NCI-H2227 (cell line): ENCODE measurements around the gene PDS5A.
"Not testable (repeated sequence)": the region's sequence is repeated elsewhere in the genome, so short reads cannot be mapped to it uniquely, and the experiment has no call there.

Experiments used
- DNase-seq: peaks from one replicate; lab custom pipeline; 2025; ENCODE audit not compliant: unreplicated experiment; lab: John Stamatoyannopoulos, UW

The PDS5A gene

GRCh38 chr4:39970671-39971640 lies 6.8 kb downstream of the PDS5A start:
- DNase-seq: no peak

DNA sequence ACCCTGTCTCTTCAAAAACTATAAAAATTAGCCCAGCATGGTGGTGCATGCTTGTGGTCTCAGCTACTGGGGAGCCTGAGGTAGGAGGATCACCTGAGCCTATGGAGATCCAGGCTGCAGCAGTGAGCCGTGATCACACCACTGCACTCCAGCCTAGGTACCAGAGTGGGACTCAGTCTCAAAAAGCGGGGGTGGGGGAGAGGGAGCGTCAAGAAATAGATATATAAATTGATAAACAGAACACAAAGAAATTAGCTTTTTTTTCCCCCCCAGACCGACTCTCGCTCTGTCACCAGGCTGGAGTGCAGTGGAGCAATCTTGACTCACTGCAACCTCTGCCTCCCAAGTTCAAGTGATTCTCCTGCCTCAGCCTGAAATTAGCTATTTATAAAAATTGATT lies 14.1 kb downstream of the PDS5A start:
- no peak for DNase-seq

GRCh38 chr4:39961311-39961877 lies 16.3 kb downstream of the PDS5A start:
- DNase-seq: no peak

DNA sequence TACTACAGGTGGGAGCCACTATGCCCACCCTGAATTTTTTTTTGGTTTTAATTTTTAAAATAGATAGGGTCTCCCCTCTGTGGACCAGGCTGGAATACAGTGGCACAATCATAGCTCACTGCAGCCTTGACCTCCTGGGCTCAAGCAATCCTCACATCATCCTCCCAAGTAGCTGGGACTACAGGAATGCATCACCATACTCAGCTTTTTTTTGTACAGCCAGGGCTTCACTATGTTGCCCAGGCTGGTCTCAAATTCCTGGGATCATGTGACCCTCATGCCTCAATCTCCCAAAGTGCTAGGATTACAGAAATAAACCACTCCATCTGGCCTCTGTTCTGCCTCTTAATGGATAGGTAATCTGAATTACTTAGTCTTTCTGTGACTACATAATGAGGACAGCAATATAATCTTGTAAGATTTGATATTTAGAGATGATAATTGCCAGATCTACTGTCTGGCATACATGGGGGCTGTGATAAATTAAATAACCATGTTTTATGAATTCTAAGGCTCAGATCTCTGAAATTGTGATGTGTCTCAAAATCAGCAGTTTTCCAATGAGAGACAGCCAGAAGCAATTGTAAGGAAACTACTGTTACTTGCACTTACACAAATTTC lies 26.7 kb downstream of the PDS5A start:
- no peak for DNase-seq

GRCh38 chr4:39947963-39948362 lies 29.7 kb downstream of the PDS5A start:
- no peak for DNase-seq

- DNase-seq: no peak
Observed at GRCh38 chr4:39947417-39947816, 30.3 kb downstream of the PDS5A start.

DNA sequence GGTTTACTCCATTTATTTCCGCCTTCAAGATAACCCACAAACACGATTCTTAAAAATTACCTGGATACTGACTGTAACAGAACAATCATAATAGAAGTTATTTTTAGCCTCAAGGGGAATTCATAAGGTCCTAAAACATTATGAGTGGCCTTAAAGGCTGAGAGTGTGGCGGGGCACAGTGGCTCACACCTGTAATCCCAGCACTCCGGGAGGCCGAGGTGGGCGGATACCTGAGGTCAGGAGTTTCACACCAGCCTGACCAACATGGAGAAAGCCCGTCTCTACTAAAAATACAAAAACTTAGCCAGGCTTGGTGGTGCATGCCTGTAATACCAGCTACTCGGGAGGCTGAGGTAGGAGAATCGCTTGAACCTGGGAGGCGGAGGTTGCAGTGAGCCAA lies 33.5 kb downstream of the PDS5A start:
- not testable (repeated sequence) for DNase-seq

GRCh38 chr4:39942507-39942906 lies 35.2 kb downstream of the PDS5A start:
- DNase-seq: no peak

DNA sequence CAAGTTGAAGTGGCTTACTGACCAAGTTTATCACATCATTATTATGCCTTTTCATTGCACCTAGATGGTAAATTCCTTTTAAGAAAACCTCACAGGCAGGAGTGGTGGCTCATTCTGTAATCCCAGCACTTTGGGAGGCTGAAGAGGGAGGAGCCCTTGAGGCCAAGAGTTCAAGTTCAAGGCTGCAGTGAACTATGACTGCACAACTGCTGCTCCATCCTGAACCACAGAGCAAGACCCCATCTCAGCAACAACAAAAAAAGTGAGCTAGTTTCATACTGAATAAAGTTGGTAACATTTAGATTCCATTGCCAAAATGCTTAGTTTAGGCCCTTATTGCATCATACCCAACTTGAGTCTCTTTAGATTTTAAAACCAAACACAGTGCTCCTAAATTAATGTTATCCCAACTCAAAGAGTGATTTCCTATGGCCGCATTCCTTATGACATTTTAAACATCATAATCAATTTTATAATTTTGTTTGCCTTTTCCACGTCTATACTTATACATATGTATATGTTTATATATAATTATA lies 36.0 kb downstream of the PDS5A start:
- no peak for DNase-seq

- DNase-seq: no peak
Observed at GRCh38 chr4:39937683-39938268, 39.9 kb downstream of the PDS5A start.

DNA sequence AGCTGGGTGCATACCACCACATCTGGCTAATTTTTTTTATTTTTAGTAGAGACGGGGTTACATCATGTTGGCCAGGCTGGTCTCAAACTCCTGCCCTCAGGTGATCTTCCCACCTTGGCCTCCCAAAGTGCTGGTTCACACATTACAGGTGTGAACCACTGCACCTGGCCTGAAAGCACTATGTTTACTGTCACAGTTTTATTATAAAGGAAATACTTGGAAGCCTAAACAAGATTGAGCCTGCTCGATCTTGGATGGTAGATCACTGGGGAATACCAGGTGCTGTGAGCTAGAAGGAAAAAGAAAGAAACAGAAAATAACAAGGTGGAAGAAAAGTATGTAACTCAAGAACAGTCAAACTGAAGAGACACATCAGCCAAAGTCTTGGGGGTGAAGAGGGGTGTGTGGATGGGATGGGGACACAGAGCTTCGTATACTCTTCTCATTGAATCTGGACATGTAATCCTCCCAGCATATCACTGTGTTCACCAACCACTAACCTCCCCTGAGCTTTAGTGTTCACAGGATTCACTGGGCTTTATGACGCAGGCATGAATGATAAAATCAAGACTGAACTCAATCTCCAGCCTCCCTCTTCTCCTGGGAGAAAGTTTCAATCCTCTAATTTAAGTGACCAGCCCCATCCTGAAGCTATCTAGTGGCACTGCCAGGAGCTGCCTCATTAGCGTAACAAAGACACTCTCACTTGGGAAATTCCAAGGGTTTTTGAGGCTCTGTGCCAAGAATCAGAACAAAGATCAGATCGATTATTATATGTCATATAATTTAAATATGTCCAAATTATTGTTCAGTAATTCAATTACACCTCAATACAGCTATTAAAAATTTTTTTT lies 40.9 kb downstream of the PDS5A start:
- no peak for DNase-seq

- DNase-seq: no peak
Observed at GRCh38 chr4:39933671-39934590, 43.8 kb downstream of the PDS5A start.

GRCh38 chr4:39932776-39933402 lies 44.8 kb downstream of the PDS5A start:
- no peak for DNase-seq

DNA sequence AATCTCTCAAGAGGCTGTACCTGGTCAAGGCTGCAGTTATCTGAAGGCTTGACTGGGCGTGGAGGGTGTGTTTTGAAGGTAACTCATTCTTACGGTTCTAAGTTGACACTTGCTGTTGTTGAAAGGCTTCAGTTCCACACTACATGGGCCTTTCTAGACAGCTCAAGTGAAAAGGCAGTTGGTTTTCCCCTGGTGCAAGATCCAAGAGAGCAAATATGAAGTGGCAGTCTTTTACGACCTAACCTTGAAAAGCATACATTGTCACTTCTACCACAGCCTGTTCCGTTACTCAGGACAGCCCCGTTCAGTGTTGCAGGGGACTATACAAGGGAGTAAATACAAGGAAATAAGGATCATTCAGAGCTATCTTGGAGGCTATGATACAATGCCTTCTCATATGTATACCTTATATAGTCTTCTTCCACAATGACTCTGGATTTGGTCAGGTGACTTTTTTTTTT lies 46.2 kb downstream of the PDS5A start:
- no peak for DNase-seq

DNA sequence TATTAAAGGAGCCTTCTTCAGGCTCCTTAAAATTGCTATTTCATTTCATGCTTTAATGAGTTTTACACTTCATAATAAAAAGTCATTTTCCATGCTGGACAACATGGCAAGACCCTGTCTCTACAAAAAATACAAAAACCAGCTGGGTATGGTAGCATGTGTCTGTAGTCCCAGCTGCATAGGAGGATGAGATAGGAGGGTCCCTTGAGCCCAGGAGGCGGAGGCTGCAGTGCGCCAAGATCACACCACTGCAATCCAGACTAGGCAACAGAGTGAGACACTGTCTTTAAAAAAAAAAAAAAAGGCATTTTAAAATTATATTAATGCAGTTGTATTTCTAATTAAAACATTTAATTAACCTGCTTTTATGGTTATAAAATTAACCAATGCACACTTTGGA lies 49.2 kb downstream of the PDS5A start:
- DNase-seq: no peak

DNA sequence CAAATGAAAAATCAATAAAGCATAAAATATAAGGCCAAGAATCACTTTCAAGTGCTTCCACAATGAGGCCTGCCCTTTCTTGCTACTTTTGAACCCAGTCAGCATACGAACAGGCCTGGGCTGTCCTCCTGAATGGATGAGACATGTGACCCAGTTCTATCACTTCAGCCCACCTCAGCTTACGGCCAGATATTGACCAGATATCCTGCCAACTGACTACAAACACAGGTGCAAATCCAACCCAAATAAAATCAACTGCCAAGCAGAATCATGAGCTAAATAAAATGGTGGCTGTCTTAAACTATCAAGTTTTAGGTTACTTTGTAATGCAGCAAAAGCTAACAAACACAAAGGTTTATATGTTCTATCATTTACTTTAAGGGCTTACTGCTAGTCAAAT lies 53.7 kb downstream of the PDS5A start:
- DNase-seq: no peak

GRCh38 chr4:39922399-39922798 lies 55.3 kb downstream of the PDS5A start:
- DNase-seq: no peak

DNA sequence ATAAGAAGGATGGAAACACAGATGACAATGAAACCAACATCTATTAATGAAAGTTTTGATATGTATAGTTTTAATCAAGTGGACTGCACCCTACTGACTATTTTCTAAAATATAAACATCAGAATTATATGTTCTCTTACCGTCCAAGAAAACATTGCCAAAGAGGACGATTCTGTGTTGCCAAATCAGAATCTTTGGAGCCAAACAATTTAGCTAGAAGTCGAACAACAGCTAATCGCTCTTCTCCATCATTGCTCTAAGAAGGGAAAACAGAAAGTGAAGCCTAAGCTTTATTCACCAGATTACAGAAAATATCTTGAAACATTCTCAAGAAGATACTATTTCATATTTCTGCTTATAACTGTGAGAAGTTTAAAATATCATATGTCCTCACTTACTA lies 64.2 kb downstream of the PDS5A start:
- no peak for DNase-seq

DNA sequence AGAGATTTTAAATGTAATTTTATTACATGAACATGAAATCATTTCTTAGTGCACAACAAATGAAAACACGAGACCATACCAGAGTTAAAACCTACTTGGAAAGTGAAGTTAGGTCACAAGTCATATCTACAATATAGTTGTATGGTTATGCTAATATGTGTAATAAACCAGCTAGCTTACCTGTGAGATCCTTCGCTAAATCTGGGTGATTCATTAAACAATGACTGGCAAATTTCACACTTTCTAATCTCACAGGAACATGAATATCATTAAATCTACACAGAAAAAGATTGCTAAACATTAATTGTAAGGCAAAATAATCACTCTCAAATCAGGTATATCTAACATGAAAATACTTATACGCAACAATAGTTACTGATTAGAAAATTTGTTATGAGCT lies 67.6 kb downstream of the PDS5A start:
- DNase-seq: no peak
